DMS153 (cell line): ENCODE results near the gene ATP1A4.

Experiments
- DNase-seq: peaks from one replicate; lab custom pipeline; 2025; lab: John Stamatoyannopoulos, UW

Gene ATP1A4

GRCh38 chr1:160146107-160146506 lies 5.3 kb upstream of the ATP1A4 start:
- DNase-seq, result no peak

GRCh38 chr1:160148121-160148520 lies 3.3 kb upstream of the ATP1A4 start:
- DNase-seq, result no peak

- no peak for DNase-seq
Measured at GRCh38 chr1:160149233-160149632, 2.2 kb upstream of the ATP1A4 start.

- DNase-seq, result no peak
Measured at GRCh38 chr1:160149716-160150115, 1.7 kb upstream of the ATP1A4 start.

- DNase-seq, result no peak
Measured at GRCh38 chr1:160154790-160155189, 3.4 kb downstream of the ATP1A4 start.

- no peak for DNase-seq
Measured at GRCh38 chr1:160156361-160156760, 5.0 kb downstream of the ATP1A4 start.

GRCh38 chr1:160157174-160157573 lies 5.8 kb downstream of the ATP1A4 start:
- no peak for DNase-seq

- DNase-seq, result no peak
Measured at GRCh38 chr1:160158031-160158430, 6.6 kb downstream of the ATP1A4 start.

- DNase-seq, result no peak
Measured at GRCh38 chr1:160158534-160158933, 7.1 kb downstream of the ATP1A4 start.

GRCh38 chr1:160159846-160160245 lies 8.4 kb downstream of the ATP1A4 start:
- no peak for DNase-seq

- DNase-seq, result no peak
Measured at GRCh38 chr1:160161965-160162705, 10.7 kb downstream of the ATP1A4 start.

- DNase-seq, result no peak
Measured at GRCh38 chr1:160162931-160163330, 11.5 kb downstream of the ATP1A4 start.

GRCh38 chr1:160163615-160164014 lies 12.2 kb downstream of the ATP1A4 start:
- no peak for DNase-seq

- DNase-seq, result no peak
Measured at GRCh38 chr1:160164121-160164520, 12.7 kb downstream of the ATP1A4 start.

- DNase-seq, result no peak
Measured at GRCh38 chr1:160166166-160166868, 14.9 kb downstream of the ATP1A4 start.

- DNase-seq, result no peak
Measured at GRCh38 chr1:160167056-160167455, 15.7 kb downstream of the ATP1A4 start.

- DNase-seq, result no peak
Measured at GRCh38 chr1:160167580-160167979, 16.2 kb downstream of the ATP1A4 start.

GRCh38 chr1:160168016-160168415 lies 16.6 kb downstream of the ATP1A4 start:
- DNase-seq, result no peak

- DNase-seq, result no peak
Measured at GRCh38 chr1:160168609-160169369, 17.4 kb downstream of the ATP1A4 start.

GRCh38 chr1:160169553-160170399 lies 18.4 kb downstream of the ATP1A4 start:
- DNase-seq, result peak; percentile 79

GRCh38 chr1:160171354-160171753 lies 20.0 kb downstream of the ATP1A4 start:
- DNase-seq, result no peak

GRCh38 chr1:160171980-160172379 lies 20.6 kb downstream of the ATP1A4 start:
- no peak for DNase-seq
